ENCODE results near the gene SH3RF3.

- TF ChIP-seq CTCF (IDR thresholded peaks at IDR 0.05; ENCODE audit: low read depth, low read length) (no peak), MAX (IDR thresholded peaks at IDR 0.05; ENCODE audit: low read depth, low read length) (no peak), POLR2A (IDR thresholded peaks at IDR 0.05; ENCODE audit: extremely low read depth, insufficient read length) (no peak)
Observed at GRCh38 chr2:109282360-109282759, 153.4 kb downstream of the SH3RF3 start.

All from NB4 (cell line).